GM18858 (cell line): ENCODE data around the gene SPRR4.

Experiments used
- ATAC-seq: cut with Tn5 transposase; IDR thresholded peaks from one replicate; pipeline ENCODE4 v1.9.1; 2021; ENCODE audit not compliant: unreplicated experiment

SPRR4 gene

GRCh38 chr1:152970495-152970894 is at the start of gene SPRR4:
SPRR4 (plus strand) TSS chr1:152970648; CDS start chr1:152971891, 1,243 bp downstream.
- no peak for ATAC-seq

GRCh38 chr1:152924191-152924590 is 46.3 kb upstream of the SPRR4 start:
- no peak for ATAC-seq

- no peak for ATAC-seq
Observed at GRCh38 chr1:152926091-152926490, 44.4 kb upstream of the SPRR4 start.

GRCh38 chr1:152928671-152929070 is 41.8 kb upstream of the SPRR4 start:
- no peak for ATAC-seq

- ATAC-seq: no peak
Observed at GRCh38 chr1:152932170-152932811, 38.2 kb upstream of the SPRR4 start.

GRCh38 chr1:152933196-152933595 is 37.3 kb upstream of the SPRR4 start:
- ATAC-seq: no peak

GRCh38 chr1:152940614-152941013 is 29.8 kb upstream of the SPRR4 start:
- ATAC-seq: no peak

- ATAC-seq: no peak
Observed at GRCh38 chr1:152941037-152941711, 29.3 kb upstream of the SPRR4 start.

GRCh38 chr1:152942161-152942560 is 28.3 kb upstream of the SPRR4 start:
- no peak for ATAC-seq

GRCh38 chr1:152946248-152946647 is 24.2 kb upstream of the SPRR4 start:
- ATAC-seq: no peak

GRCh38 chr1:152946651-152947256 is 23.7 kb upstream of the SPRR4 start, which contains the start of gene SPRR5:
SPRR5 (plus strand) TSS chr1:152947206; CDS start chr1:152948555, 1,349 bp downstream.
- no peak for ATAC-seq

- ATAC-seq: no peak
Observed at GRCh38 chr1:152951711-152952110, 18.7 kb upstream of the SPRR4 start.

GRCh38 chr1:152953761-152954160 is 16.7 kb upstream of the SPRR4 start:
- no peak for ATAC-seq

GRCh38 chr1:152954436-152954835 is 16.0 kb upstream of the SPRR4 start:
- no peak for ATAC-seq

- no peak for ATAC-seq
Observed at GRCh38 chr1:152957561-152957960, 12.9 kb upstream of the SPRR4 start.

- ATAC-seq: no peak
Observed at GRCh38 chr1:152959273-152959672, 11.2 kb upstream of the SPRR4 start.

- ATAC-seq: no peak
Observed at GRCh38 chr1:152959801-152960451, 10.5 kb upstream of the SPRR4 start.

GRCh38 chr1:152960452-152961044 is 9.9 kb upstream of the SPRR4 start:
- no peak for ATAC-seq

- ATAC-seq: no peak
Observed at GRCh38 chr1:152961226-152961891, 9.1 kb upstream of the SPRR4 start.

- ATAC-seq: no peak
Observed at GRCh38 chr1:152962876-152963415, 7.5 kb upstream of the SPRR4 start.
